KMS-11 (cell line): ENCODE data around the gene CRYGS.

Source experiments
- H2AFZ ChIP-seq: fragments of 200-600 bp; sonication (generic); 2 replicates; pipeline ENCODE4 v1.6.1; 2016; ENCODE audit warnings: antibody characterized with exemption, mixed run types, low read depth
- H3K27ac ChIP-seq: fragments of 200-600 bp; sonication (generic); 2 replicates; pipeline ENCODE4 v1.6.1; 2016; ENCODE audit warnings: mild to moderate bottlenecking, mixed run types
- H3K27me3 ChIP-seq: fragments of 200-600 bp; sonication (generic); 2 replicates; pipeline ENCODE4 v1.6.1; 2017; ENCODE audit warnings: mild to moderate bottlenecking, low read depth, mixed run types, moderate library complexity; ENCODE audit not compliant: insufficient read depth
- H3K36me3 ChIP-seq: fragments of 200-600 bp; sonication (generic); 2 replicates; pipeline ENCODE4 v1.6.1; 2017; ENCODE audit warnings: mild to moderate bottlenecking, mixed run types; ENCODE audit not compliant: insufficient read depth
- H3K4me1 ChIP-seq: fragments of 200-600 bp; sonication (generic); 2 replicates; pipeline ENCODE4 v1.6.1; 2016; ENCODE audit warnings: mild to moderate bottlenecking, low read depth, mixed run types; ENCODE audit not compliant: poor library complexity, severe bottlenecking
- H3K4me2 ChIP-seq: fragments of 200-600 bp; sonication (generic); 2 replicates; pipeline ENCODE4 v1.7.0; 2016; ENCODE audit warnings: mild to moderate bottlenecking, mixed run types
- H3K4me3 ChIP-seq: fragments of 200-600 bp; sonication (generic); IDR thresholded peaks from 2 replicates; pipeline ENCODE4 v1.6.1; 2017; ENCODE audit warnings: low read depth, low read length, mixed read lengths; ENCODE audit not compliant: insufficient read depth
- H3K79me2 ChIP-seq: fragments of 200-600 bp; sonication (generic); 2 replicates; pipeline ENCODE4 v1.6.1; 2016; ENCODE audit warnings: low read depth, mixed run types; ENCODE audit not compliant: insufficient read depth
- H3K9ac ChIP-seq: fragments of 200-600 bp; sonication (generic); 2 replicates; pipeline ENCODE4 v1.6.1; 2016; ENCODE audit warnings: mild to moderate bottlenecking, mixed run types
- H4K20me1 ChIP-seq: fragments of 200-600 bp; sonication (generic); 2 replicates; pipeline ENCODE4 v1.6.1; 2016; ENCODE audit warnings: mild to moderate bottlenecking, mixed run types; ENCODE audit not compliant: insufficient read depth
- TF ChIP-seq, protein P1 (sequence below): fragments of 200-600 bp; sonication (generic); conservative IDR thresholded peaks from 2 replicates; pipeline ENCODE4 v1.6.1; 2017; ENCODE audit warnings: low read depth, mild to moderate bottlenecking, antibody characterized with exemption, low read length, moderate library complexity, mixed read lengths

The CRYGS gene

DNA sequence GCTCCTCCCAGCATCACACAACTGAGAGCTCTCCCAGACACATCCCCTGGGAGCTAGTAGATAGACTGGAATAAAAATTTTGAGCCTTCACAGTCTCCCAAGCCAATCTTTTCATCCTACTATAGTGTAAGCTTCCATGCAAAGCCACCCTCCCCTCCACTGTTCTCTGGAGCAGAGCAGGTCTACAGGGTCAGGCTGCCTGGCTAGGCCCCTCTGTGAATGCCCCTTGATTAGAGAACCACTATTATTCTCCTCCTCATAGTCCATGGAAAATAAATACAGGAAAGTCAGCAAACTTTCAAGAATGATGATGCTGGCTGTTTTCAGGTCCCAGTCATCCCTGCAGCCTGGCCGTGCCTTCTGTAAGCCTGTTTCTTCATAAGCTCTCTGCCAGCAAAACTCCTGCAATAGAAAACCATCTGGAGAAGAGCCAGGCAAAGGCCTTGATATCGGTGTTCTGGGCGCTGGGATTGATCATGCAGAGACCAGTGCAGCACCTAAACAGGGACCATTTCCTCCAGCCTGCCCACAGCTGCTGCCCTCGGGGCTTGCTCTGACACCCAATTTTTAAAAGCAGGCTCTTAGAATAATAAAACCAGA, 51.7 kb downstream of the CRYGS start:
- Histone ChIP-seq H4K20me1 (no peaks in the 10 kb centered on the region), H3K27me3 (no peaks in the 10 kb centered on the region), H3K79me2 (no peaks in the 10 kb centered on the region), H3K4me2 (no peak overlapping the region), H3K36me3 (no peaks in the 10 kb centered on the region), H3K4me3 (no peak overlapping the region), H3K9ac (no peak overlapping the region), H2AFZ (no peak overlapping the region), H3K4me1 (no peaks in the 10 kb centered on the region), H3K27ac (no peak overlapping the region)
- TF ChIP-seq, protein P1, sequence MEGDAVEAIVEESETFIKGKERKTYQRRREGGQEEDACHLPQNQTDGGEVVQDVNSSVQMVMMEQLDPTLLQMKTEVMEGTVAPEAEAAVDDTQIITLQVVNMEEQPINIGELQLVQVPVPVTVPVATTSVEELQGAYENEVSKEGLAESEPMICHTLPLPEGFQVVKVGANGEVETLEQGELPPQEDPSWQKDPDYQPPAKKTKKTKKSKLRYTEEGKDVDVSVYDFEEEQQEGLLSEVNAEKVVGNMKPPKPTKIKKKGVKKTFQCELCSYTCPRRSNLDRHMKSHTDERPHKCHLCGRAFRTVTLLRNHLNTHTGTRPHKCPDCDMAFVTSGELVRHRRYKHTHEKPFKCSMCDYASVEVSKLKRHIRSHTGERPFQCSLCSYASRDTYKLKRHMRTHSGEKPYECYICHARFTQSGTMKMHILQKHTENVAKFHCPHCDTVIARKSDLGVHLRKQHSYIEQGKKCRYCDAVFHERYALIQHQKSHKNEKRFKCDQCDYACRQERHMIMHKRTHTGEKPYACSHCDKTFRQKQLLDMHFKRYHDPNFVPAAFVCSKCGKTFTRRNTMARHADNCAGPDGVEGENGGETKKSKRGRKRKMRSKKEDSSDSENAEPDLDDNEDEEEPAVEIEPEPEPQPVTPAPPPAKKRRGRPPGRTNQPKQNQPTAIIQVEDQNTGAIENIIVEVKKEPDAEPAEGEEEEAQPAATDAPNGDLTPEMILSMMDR = no peak

DNA sequence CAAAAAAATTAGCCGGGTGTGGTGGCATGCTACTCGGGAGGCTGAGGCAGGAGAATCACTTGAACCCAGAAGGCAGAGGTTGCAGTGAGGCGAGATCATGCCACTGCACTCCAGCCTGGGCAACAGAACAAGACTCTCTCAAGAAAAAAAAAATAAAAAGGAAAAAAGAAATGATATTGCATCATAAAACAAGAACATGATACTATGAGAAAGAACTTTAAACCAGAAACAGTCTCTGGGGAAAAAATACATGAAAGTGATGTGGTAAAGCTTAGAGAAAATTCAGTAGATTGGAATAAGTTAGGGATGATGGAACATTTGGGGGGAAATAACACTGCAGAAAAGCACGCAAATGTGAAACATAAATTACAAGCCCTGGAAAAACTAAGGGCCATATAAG, 54.7 kb downstream of the CRYGS start:
- Histone ChIP-seq H3K9ac (no peak overlapping the region), H3K4me1 (no peaks in the 10 kb centered on the region), H3K27me3 (no peaks in the 10 kb centered on the region), H4K20me1 (no peaks in the 10 kb centered on the region), H2AFZ (no peak overlapping the region), H3K27ac (no peak overlapping the region), H3K4me3 (no peak overlapping the region), H3K4me2 (no peak overlapping the region), H3K79me2 (no peaks in the 10 kb centered on the region), H3K36me3 (no peaks in the 10 kb centered on the region)
- TF ChIP-seq, protein P1 = no peak
